Fibroblast of peridontal ligament (primary cell): ENCODE data around the gene TNFAIP2.

Source experiments
- DNase-seq: peaks from one replicate; pipeline ENCODE4 v3.0.0-alpha.2; 2010; ENCODE audit errors: extremely low read depth

Gene TNFAIP2

GRCh38 chr14:103186241-103186822 lies 63.1 kb downstream of the TNFAIP2 start:
- DNase-seq = no peak
